OCI-LY1 (cell line): ENCODE measurements around the gene GABBR2.

Experiments used
- CTCF ChIP-seq: fragments of 200-600 bp; sonication (generic), shearing (Covaris generic); IDR thresholded peaks from 2 replicates; pipeline ENCODE4 v1.5.1; 2017; ENCODE audit warnings: mild to moderate bottlenecking, antibody characterized with exemption, low read length, moderate library complexity, mixed read lengths
- EZH2 ChIP-seq: fragments of 200-600 bp; sonication (generic), shearing (Covaris generic); IDR thresholded peaks from 2 replicates; pipeline ENCODE4 v1.8.0; 2017; ENCODE audit warnings: borderline replicate concordance, mixed run types, mild to moderate bottlenecking, antibody characterized with exemption, low read length, moderate library complexity, mixed read lengths

- no peak for TF ChIP-seq CTCF
- TF ChIP-seq EZH2: no peak
Observed at GRCh38 chr9:98380065-98380681, 328.6 kb downstream of the GABBR2 start.
